ENCODE results near the gene GNB1.
"Not testable (repeated sequence)": the region's sequence is repeated elsewhere in the genome, so short reads cannot be mapped to it uniquely, and the experiment has no call there.

DNA sequence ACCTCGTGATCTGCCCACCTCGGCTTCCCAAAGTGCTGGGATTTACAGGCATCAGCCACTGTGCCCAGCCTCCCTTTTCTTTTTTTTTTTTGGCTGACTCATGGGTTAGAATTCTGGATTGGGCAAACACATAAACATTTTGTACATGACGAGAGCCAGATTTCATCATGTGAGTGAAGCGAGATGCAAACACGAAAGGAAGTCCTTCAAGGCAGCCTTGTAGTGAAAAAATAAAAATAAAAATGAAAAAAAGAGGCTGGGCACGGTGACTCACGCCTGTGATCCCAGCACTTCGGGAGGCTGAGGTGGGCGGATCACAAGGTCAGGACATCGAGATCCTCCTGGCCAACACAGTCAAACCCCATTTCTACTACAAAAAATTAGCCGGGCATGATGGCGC is 149.9 kb downstream of the GNB1 start:
- TF ChIP-seq EZH2 (IDR thresholded peaks at IDR 0.05; ENCODE audit: borderline replicate concordance, low read depth, low read length, poor library complexity, severe bottlenecking) = not testable (repeated sequence)
- TF ChIP-seq, protein P1, sequence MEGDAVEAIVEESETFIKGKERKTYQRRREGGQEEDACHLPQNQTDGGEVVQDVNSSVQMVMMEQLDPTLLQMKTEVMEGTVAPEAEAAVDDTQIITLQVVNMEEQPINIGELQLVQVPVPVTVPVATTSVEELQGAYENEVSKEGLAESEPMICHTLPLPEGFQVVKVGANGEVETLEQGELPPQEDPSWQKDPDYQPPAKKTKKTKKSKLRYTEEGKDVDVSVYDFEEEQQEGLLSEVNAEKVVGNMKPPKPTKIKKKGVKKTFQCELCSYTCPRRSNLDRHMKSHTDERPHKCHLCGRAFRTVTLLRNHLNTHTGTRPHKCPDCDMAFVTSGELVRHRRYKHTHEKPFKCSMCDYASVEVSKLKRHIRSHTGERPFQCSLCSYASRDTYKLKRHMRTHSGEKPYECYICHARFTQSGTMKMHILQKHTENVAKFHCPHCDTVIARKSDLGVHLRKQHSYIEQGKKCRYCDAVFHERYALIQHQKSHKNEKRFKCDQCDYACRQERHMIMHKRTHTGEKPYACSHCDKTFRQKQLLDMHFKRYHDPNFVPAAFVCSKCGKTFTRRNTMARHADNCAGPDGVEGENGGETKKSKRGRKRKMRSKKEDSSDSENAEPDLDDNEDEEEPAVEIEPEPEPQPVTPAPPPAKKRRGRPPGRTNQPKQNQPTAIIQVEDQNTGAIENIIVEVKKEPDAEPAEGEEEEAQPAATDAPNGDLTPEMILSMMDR (conservative IDR thresholded peaks at IDR 0.05; ENCODE audit: low read depth, low read length) = not testable (repeated sequence)
